Stimulated activated CD4-positive, alpha-beta T cell treated with anti-CD3 and anti-CD28 coated beads, Interleukin-2, amount 100 ng/mL, for 4 hours (primary cell): ENCODE data around the gene FCGR3A.

ENCODE experiments used
- DNase-seq: peaks from one replicate; pipeline ENCODE4 v3.0.0-alpha.2; 2020; ENCODE audit warnings: low read depth

Gene FCGR3A

GRCh38 chr1:161502641-161503393 lies 46.8 kb downstream of the FCGR3A start:
- DNase-seq: no peak

GRCh38 chr1:161502181-161502580 lies 47.4 kb downstream of the FCGR3A start:
- DNase-seq: no peak

- DNase-seq: no peak
These were observed 48.4 kb downstream of the FCGR3A start for GRCh38 chr1:161501234-161501633.

- no peak for DNase-seq
These were observed 50.2 kb downstream of the FCGR3A start for GRCh38 chr1:161499099-161500039.

- no peak for DNase-seq
These were observed 51.0 kb downstream of the FCGR3A start for GRCh38 chr1:161498646-161499045.

- DNase-seq: no peak
These were observed 51.7 kb downstream of the FCGR3A start for GRCh38 chr1:161497961-161498360.

GRCh38 chr1:161495490-161495889 lies 54.1 kb downstream of the FCGR3A start:
- no peak for DNase-seq

- DNase-seq: no peak
These were observed 55.4 kb downstream of the FCGR3A start for GRCh38 chr1:161494091-161494735.

GRCh38 chr1:161492827-161493226 lies 56.8 kb downstream of the FCGR3A start:
- DNase-seq: no peak
